ENCODE results near the gene COPS4.

The COPS4 gene

DNA sequence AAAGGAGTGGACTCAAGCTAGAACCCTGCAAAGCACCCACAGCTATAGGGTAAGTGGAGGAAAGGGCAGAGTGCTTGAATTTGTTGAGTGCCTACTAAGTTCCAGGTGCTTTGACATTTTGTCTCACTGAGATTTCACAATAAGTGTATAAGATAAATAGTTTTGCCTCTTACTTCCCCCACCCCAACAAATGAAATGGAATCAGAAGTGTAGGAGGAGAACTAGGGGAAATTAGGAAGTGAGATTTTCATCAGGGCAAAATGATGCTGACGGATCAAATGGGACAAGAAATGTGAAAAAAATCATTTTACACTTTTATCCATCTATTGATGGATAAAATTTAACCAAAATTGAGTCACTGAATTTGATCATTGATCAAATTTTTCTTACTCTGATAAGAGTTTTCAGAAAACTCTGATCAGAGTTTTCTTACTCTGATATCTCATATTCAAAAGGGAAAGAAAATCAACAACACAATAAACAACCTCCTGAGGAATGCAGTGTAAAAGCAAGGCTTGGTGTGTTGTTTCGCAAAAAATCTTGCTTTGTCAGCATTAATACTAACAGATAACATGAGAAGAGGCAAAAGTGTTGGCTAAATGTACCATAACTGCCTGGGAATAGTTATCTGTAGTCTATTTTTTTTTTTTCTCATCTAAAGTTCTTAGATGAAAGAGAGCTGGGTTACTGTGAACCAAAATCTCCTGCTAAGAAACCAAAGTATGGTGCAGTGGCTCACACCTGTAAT, 54.6 kb downstream of the COPS4 start:
- H3K4me3 ChIP-seq: no peak overlapping the region
- TF ChIP-seq FOXP2 (optimal IDR thresholded peaks at IDR 0.05; ENCODE audit: control extremely low read depth, extremely low read length, insufficient read depth) (no peak), EZH2 (IDR thresholded peaks at IDR 0.05) (no peak), POLR2AphosphoS5 (IDR thresholded peaks at IDR 0.05; ENCODE audit: borderline replicate concordance, low read depth, low read length) (no peak)
- DNase-seq (ENCODE audit: low read depth, low spot score): no peak
- H3K9ac ChIP-seq (ENCODE audit: insufficient read length): no peak overlapping the region
- H3K36me3 ChIP-seq (ENCODE audit: insufficient read depth, low read length): no peaks in the 10 kb centered on the region
- no peaks in the 10 kb centered on the region for H3K9me3 ChIP-seq (ENCODE audit: low read depth, low read length)
- no peak overlapping the region for H3K27ac ChIP-seq

DNA sequence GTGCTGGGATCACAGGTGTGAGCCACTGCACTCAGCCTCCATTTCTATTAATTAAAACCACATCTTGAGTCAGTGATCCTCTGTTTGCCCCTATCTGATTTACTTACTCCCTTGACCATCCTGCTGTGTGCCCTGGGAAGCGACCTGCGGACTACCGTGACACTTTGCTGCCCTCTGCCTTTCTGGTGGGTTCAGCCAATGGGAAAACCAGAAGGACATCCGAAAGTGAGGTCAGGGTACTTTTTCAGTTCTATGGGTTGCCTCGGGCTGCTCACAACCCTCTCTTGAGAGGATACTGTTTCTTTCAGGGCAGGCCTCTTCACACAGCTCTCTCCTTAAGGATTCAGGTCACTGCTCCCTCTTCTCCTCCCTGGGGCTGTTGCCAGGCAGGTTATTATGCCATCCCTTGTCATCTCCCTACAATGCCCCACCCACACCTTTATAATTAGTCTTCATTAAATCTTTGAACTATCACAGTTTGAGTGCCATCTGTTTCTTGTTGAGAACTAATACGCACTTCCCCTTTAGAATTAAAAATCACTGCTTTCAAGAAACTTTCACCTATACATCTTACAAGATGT, 58.2 kb downstream of the COPS4 start:
- no peak overlapping the region for H3K27ac ChIP-seq
- no peak overlapping the region for H3K4me3 ChIP-seq
- no peak for DNase-seq (ENCODE audit: low read depth, low spot score)
- no peak for TF ChIP-seq POLR2AphosphoS5 (IDR thresholded peaks at IDR 0.05; ENCODE audit: borderline replicate concordance, low read depth, low read length)
- TF ChIP-seq FOXP2 (optimal IDR thresholded peaks at IDR 0.05; ENCODE audit: control extremely low read depth, extremely low read length, insufficient read depth): no peak
- TF ChIP-seq EZH2 (IDR thresholded peaks at IDR 0.05): no peak
- H3K9me3 ChIP-seq (ENCODE audit: low read depth, low read length): no peaks in the 10 kb centered on the region
- no peaks in the 10 kb centered on the region for H3K36me3 ChIP-seq (ENCODE audit: insufficient read depth, low read length)
- H3K9ac ChIP-seq (ENCODE audit: insufficient read length): no peak overlapping the region

DNA sequence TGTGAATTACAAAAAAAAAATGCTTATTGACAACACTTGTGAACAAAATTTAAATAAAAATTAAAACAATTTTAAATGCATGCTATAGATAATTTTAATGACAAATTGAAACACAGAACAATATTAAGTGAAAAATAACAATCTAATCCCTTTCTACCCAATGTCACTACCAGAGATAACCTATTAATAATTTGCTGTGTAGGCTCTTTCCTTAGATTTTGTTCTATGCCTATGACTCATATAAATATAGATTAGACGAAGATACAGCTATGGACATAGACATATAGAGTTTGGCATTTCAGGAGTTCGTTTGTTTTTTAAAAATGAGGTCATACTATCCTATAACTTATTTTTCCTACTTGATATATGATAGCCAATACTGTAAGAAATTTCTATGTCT, 61.4 kb downstream of the COPS4 start:
- Histone ChIP-seq H3K4me3 (no peak overlapping the region), H3K36me3 (ENCODE audit: insufficient read depth, low read length) (no peaks in the 10 kb centered on the region)
- no peak for DNase-seq (ENCODE audit: low read depth, low spot score)

DNA sequence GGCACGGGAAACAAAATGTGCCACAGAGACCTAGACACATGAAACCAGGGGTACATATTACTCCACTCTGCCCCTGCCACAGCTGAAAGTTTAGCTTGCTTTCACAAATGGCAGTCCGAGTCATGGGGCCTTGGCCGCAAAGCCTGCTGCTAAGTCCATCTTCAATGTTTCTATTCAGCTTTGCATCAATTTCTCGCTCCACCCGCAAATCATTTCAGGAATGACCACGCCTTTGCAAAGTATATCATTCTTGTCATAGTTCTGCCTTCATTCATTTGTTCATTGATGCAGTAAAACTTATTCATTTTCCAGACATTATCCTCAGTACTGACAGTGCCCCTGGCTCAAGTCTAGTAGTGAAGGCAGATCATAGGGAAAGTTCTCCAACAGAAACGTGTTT, 70.0 kb downstream of the COPS4 start:
- Histone ChIP-seq H3K9me3 (ENCODE audit: low read depth, low read length) (no peaks in the 10 kb centered on the region), H3K36me3 (ENCODE audit: insufficient read depth, low read length) (no peaks in the 10 kb centered on the region), H3K9ac (ENCODE audit: insufficient read length) (no peak overlapping the region), H3K27ac (no peak overlapping the region), H3K4me3 (no peak overlapping the region)
- TF ChIP-seq FOXP2 (optimal IDR thresholded peaks at IDR 0.05; ENCODE audit: control extremely low read depth, extremely low read length, insufficient read depth) (no peak), POLR2AphosphoS5 (IDR thresholded peaks at IDR 0.05; ENCODE audit: borderline replicate concordance, low read depth, low read length) (no peak), EZH2 (IDR thresholded peaks at IDR 0.05) (no peak)
- DNase-seq (ENCODE audit: low read depth, low spot score): no peak

More for the DNA sequence above, 61.4 kb downstream of the COPS4 start:
- Histone ChIP-seq H3K9ac (ENCODE audit: insufficient read length) (no peak overlapping the region), H3K27ac (no peak overlapping the region), H3K9me3 (ENCODE audit: low read depth, low read length) (no peaks in the 10 kb centered on the region)
- no peak for TF ChIP-seq POLR2AphosphoS5 (IDR thresholded peaks at IDR 0.05; ENCODE audit: borderline replicate concordance, low read depth, low read length)
- TF ChIP-seq EZH2 (IDR thresholded peaks at IDR 0.05): no peak
- TF ChIP-seq FOXP2 (optimal IDR thresholded peaks at IDR 0.05; ENCODE audit: control extremely low read depth, extremely low read length, insufficient read depth): no peak

DNA sequence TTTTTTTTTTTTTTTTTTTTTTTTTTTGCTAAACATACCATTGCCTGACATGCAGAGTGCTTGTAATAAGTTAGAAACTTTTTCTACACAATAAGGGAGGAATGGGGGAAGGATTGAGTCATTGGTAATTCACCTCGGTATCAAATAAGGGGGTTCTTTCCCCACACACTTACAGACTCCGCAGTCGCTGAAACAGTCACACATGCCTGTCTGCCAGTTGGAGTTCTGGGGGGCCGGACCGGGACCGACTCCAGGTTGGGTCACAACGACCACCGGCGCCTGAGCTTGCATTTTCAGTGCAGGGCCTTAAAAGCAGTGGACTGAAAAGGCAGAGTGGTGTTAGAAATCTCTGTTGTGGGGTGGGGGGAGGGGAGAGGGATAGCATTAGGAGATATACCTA, 72.6 kb downstream of the COPS4 start:
- H3K36me3 ChIP-seq (ENCODE audit: insufficient read depth, low read length): no peaks in the 10 kb centered on the region
- TF ChIP-seq EZH2 (IDR thresholded peaks at IDR 0.05): no peak
- no peak for TF ChIP-seq FOXP2 (optimal IDR thresholded peaks at IDR 0.05; ENCODE audit: control extremely low read depth, extremely low read length, insufficient read depth)
- no peak for TF ChIP-seq POLR2AphosphoS5 (IDR thresholded peaks at IDR 0.05; ENCODE audit: borderline replicate concordance, low read depth, low read length)
- H3K9me3 ChIP-seq (ENCODE audit: low read depth, low read length): no peaks in the 10 kb centered on the region

DNA sequence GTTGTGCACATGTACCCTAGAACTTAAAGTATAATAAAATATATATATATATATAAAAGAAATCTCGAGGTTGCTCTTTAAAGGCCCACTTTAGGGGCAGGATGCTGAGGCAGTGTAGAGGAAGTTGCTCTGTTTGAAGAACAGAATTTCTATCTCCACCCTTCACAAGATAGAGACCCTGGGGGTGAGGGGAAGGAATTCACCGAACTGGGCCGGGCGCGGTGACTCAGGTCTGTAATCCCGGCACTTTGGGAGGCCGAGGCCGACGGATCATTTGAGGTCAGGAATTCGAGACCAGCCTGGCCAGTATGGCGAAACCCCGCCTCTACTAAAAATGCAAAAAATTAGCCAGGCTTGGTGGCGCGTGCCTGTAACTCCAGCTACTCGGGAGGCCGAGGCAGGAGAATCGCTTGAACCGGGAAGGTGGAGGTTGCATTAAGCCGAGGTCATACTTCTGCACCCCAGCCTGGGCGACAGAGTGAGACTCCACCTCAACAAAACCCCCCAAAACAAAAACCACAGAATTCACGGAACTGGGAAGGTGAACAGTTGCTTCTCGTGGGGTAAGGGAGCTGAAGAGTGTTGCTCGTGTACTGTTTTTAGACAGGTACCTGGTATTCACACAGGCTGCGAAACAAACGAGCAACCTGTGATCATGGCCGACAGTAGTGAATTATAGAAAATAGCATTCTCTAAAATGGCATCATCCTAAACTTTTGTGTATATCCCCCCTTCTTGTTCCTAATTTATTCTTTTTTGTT, 73.3 kb downstream of the COPS4 start:
- Histone ChIP-seq H3K36me3 (ENCODE audit: insufficient read depth, low read length) (no peaks in the 10 kb centered on the region), H3K9ac (ENCODE audit: insufficient read length) (no peak overlapping the region), H3K27ac (no peak overlapping the region), H3K4me3 (no peak overlapping the region), H3K9me3 (ENCODE audit: low read depth, low read length) (no peaks in the 10 kb centered on the region)
- TF ChIP-seq POLR2AphosphoS5 (IDR thresholded peaks at IDR 0.05; ENCODE audit: borderline replicate concordance, low read depth, low read length) (no peak), FOXP2 (optimal IDR thresholded peaks at IDR 0.05; ENCODE audit: control extremely low read depth, extremely low read length, insufficient read depth) (no peak), EZH2 (IDR thresholded peaks at IDR 0.05) (no peak)
- no peak for DNase-seq (ENCODE audit: low read depth, low spot score)

More for the DNA sequence above, 72.6 kb downstream of the COPS4 start:
- Histone ChIP-seq H3K4me3 (no peak overlapping the region), H3K27ac (no peak overlapping the region), H3K9ac (ENCODE audit: insufficient read length) (no peak overlapping the region)
- no peak for DNase-seq (ENCODE audit: low read depth, low spot score)

DNA sequence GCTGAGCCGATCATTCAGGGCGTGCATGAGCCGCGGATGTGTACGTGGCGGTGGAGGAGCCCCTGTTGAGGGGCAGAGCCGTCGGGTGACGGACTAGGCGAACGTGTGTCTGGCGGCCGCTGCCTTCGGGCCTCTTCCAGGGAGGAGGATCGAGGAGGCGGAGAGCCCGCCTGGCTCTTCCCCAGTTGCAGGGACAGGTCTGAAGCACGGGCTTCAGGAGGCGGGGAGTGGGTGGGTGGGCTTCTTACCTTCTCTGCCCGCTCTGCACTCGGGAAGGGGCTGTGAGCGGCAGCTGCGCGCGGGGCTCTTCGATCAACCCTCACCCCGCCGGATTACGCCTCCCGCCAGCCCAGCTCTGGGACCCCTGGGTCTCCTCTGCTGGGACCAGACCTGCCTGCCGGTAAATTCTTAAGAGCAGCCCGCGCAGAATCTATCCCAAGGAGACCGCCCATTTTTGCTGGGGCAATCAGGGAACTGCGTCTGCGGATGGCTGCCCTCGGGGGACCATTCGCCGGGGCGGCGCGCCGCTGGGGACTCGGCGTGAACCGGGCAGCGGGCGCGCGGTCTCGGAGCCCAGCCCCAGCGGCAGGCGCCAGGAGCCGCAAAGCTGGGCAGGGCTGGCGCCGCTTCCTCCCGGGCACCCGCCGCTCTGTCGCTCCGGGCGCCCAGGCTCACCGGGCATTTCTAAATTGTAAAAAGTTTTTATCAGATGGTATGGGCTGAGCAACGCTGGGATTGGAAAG, 74.7 kb downstream of the COPS4 start:
- DNase-seq (ENCODE audit: low read depth, low spot score): no peak
- H3K27ac ChIP-seq: peak overlapping the region; percentile 93
- peak overlapping the region; percentile 81 for H3K9ac ChIP-seq (ENCODE audit: insufficient read length)
- no peaks in the 10 kb centered on the region for H3K9me3 ChIP-seq (ENCODE audit: low read depth, low read length)
- TF ChIP-seq EZH2 (IDR thresholded peaks at IDR 0.05) (no peak), POLR2AphosphoS5 (IDR thresholded peaks at IDR 0.05; ENCODE audit: borderline replicate concordance, low read depth, low read length) (peak; percentile 58)
- H3K36me3 ChIP-seq (ENCODE audit: insufficient read depth, low read length): no peaks in the 10 kb centered on the region
- peak overlapping the region; percentile 92 for H3K4me3 ChIP-seq
